Endothelial cell (in vitro differentiated cells): ENCODE results near the gene LYST. TPM values are rescaled to one million over a fixed set of nuclear protein-coding genes. Genes with fewer than 3 reads are reported as not detected.
"Not testable (repeated sequence)": the region's sequence is repeated elsewhere in the genome, so short reads cannot be mapped to it uniquely, and the experiment has no call there.

Experiments
- DNase-seq: peaks from one replicate; pipeline ENCODE4 v3.0.0; 2021; ENCODE audit warnings: low spot score
- H3K27ac Mint-ChIP-seq: one replicate; pipeline ENCODE4 v1.8.0; 2021; ENCODE audit warnings: mixed read lengths, inconsistent platforms; ENCODE audit not compliant: unreplicated experiment
- H3K27me3 Mint-ChIP-seq: one replicate; pipeline ENCODE4 v1.8.0; 2021; ENCODE audit warnings: mild to moderate bottlenecking, moderate library complexity, mixed read lengths, inconsistent platforms; ENCODE audit not compliant: unreplicated experiment
- H3K36me3 Mint-ChIP-seq: one replicate; pipeline ENCODE4 v1.8.0; 2021; ENCODE audit warnings: mild to moderate bottlenecking, low read depth, mixed read lengths, inconsistent platforms; ENCODE audit not compliant: unreplicated experiment
- H3K4me1 Mint-ChIP-seq: one replicate; pipeline ENCODE4 v1.8.0; 2021; ENCODE audit warnings: mild to moderate bottlenecking, mixed read lengths, inconsistent platforms; ENCODE audit not compliant: unreplicated experiment
- H3K4me3 Mint-ChIP-seq: one replicate; pipeline ENCODE4 v1.8.0; 2021; ENCODE audit warnings: mild to moderate bottlenecking, mixed read lengths, inconsistent platforms; ENCODE audit not compliant: unreplicated experiment
- H3K9me3 Mint-ChIP-seq: one replicate; pipeline ENCODE4 v1.8.0; 2021; ENCODE audit warnings: mixed read lengths, inconsistent platforms; ENCODE audit not compliant: unreplicated experiment
- total RNA-seq: library from RNA; stranded (reverse); fragmentation: NEBNext Ultra II Directional; extraction: Animal tissue kit (Norgen Biotek cat#: 25700); gene quantifications from one replicate; pipeline ENCODE4 v1.2.1, GENCODE V29; 2021; ENCODE audit not compliant: unreplicated experiment
- TF ChIP-seq, protein P1 (sequence below): fragments of 200-600 bp; sonication (generic); IDR thresholded peaks from one replicate; pipeline ENCODE4 v1.5.0; 2021; ENCODE audit warnings: antibody characterized with exemption; ENCODE audit not compliant: unreplicated experiment

The LYST gene
- total RNA-seq, 1 donor from 2014 or later, result 7.4 TPM

DNA sequence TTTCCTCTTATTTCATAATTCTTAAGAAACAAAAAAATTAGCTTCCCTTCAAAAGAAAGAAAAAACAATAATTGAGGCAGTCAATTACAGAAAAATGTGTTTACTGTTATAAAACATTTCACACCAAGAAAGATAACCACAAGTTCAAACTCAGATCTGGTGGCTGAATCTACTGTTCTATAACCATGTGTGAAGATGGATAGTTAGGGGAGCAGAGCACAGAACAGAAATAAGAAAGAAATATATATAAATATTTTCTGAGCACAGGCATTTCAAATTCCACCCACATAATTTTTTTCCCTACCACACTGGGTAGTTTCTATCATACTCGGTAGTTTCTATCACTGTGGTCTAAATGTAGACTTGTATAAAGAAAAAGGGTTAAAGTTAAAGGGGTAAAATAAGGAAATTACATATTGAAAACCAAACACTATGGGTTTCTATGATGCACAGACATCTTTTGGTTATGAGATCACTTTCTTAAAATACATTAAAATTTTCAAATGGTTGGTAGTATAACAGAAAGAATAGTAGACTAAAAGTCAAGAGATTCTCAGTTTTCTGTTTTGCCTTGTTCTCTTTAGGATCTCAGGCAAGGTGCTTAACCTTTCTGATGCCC, 10.8 kb downstream of the LYST start:
- H3K27ac Mint-ChIP-seq, result no peak overlapping the region
- H3K36me3 Mint-ChIP-seq, result no peaks in the 10 kb centered on the region
- no peak for DNase-seq
- peaks cover 2% of the 10 kb centered on the region for H3K4me1 Mint-ChIP-seq
- TF ChIP-seq, protein P1, sequence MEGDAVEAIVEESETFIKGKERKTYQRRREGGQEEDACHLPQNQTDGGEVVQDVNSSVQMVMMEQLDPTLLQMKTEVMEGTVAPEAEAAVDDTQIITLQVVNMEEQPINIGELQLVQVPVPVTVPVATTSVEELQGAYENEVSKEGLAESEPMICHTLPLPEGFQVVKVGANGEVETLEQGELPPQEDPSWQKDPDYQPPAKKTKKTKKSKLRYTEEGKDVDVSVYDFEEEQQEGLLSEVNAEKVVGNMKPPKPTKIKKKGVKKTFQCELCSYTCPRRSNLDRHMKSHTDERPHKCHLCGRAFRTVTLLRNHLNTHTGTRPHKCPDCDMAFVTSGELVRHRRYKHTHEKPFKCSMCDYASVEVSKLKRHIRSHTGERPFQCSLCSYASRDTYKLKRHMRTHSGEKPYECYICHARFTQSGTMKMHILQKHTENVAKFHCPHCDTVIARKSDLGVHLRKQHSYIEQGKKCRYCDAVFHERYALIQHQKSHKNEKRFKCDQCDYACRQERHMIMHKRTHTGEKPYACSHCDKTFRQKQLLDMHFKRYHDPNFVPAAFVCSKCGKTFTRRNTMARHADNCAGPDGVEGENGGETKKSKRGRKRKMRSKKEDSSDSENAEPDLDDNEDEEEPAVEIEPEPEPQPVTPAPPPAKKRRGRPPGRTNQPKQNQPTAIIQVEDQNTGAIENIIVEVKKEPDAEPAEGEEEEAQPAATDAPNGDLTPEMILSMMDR, result no peak
- no peaks in the 10 kb centered on the region for H3K27me3 Mint-ChIP-seq
- H3K9me3 Mint-ChIP-seq, result no peaks in the 10 kb centered on the region
- no peak overlapping the region for H3K4me3 Mint-ChIP-seq

DNA sequence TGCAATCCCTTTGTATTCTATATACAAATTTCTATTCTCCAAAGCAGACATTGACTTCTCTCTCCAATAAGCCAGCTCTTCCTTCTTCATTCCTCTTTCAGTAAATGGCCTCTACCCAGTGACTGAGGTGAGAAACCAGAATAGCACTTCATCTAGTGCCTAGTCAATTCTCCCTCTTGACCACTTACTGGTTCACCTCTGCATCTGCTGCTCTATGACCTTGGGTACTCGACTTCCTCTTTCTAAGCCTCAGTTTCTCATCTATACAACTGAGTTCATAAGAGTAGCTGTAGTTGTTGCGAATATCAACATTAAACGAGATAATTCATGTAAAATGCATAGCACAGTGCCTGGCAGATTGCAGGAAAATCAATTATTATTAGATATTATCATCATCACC, 12.4 kb downstream of the LYST start:
- Mint-ChIP-seq H3K4me1 (peaks cover 7% of the 10 kb centered on the region), H3K4me3 (no peak overlapping the region), H3K9me3 (no peaks in the 10 kb centered on the region), H3K27me3 (no peaks in the 10 kb centered on the region), H3K27ac (no peak overlapping the region), H3K36me3 (no peaks in the 10 kb centered on the region)
- no peak for DNase-seq
- TF ChIP-seq, protein P1, result no peak

DNA sequence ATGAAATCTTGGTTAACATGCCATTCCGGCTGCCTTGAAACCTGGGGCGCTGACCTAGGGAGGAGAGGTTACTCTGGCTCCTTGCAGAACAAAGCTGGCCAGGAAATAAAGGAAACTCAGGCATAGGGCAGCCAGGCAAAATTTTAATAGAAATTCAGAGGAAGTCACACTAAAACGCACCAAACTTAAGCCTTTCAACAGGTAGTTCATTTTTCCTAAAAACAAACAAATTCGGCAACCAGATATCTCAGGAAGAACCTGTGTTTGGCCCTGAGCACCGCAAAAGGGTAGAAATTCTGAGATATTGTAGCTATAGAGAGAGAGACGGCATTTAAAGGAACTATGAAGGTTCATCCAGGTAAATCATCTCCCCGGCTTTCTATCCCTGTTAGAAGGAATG, 13.1 kb downstream of the LYST start:
- TF ChIP-seq, protein P1, result no peak
- no peak overlapping the region for H3K4me3 Mint-ChIP-seq

DNA sequence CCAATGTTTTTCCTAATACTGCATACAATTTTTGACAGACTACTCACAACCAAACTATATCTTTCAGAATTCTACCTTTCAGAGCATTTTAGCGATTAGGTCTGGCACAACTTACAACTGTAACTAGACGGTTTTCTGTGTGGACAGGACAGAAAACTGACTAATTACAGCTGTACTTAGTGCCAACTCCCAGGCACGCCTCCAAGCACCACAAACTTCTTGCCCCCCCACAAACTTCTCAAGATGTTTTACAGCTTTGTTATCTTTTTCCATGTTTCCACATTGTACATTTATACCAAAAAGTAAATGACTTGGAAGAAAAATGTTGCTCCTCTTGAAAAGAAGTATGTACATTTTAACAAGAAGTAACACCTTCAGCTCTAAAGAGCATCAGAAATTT, 13.8 kb downstream of the LYST start:
- H3K36me3 Mint-ChIP-seq, result no peaks in the 10 kb centered on the region
- no peak overlapping the region for H3K27ac Mint-ChIP-seq
- no peaks in the 10 kb centered on the region for H3K27me3 Mint-ChIP-seq
- H3K4me1 Mint-ChIP-seq, result peaks cover 11% of the 10 kb centered on the region
- no peak for DNase-seq
- TF ChIP-seq, protein P1, result no peak
- H3K9me3 Mint-ChIP-seq, result no peaks in the 10 kb centered on the region
- H3K4me3 Mint-ChIP-seq, result no peak overlapping the region

More for the DNA sequence above, 13.1 kb downstream of the LYST start:
- Mint-ChIP-seq H3K36me3 (no peaks in the 10 kb centered on the region), H3K4me1 (peaks cover 11% of the 10 kb centered on the region), H3K27ac (no peak overlapping the region), H3K9me3 (no peaks in the 10 kb centered on the region), H3K27me3 (no peaks in the 10 kb centered on the region)
- DNase-seq, result no peak

DNA sequence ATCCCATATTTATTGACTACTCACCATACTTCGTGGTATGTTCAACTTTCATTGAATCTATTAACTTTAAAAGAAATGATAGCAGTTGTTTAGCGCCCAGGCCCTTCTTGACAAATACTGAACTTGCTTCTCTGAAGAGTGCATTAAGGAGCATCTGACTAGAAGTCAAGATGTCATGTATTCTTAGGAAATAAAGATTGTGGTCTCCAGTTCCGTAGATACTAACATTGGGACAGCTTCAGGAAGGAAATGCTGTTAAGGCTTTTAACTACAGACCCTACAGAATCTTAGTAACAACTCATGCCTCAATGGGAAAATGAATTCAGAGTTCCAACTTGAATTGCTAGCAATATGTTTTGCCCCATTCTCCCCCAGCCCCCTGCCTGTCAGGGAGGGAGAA, 14.8 kb downstream of the LYST start:
- H3K4me1 Mint-ChIP-seq, result peaks cover 11% of the 10 kb centered on the region
- no peak overlapping the region for H3K4me3 Mint-ChIP-seq
- H3K27me3 Mint-ChIP-seq, result no peaks in the 10 kb centered on the region
- H3K9me3 Mint-ChIP-seq, result no peaks in the 10 kb centered on the region
- H3K27ac Mint-ChIP-seq, result no peak overlapping the region
- TF ChIP-seq, protein P1, result no peak
- DNase-seq, result no peak
- H3K36me3 Mint-ChIP-seq, result no peaks in the 10 kb centered on the region

DNA sequence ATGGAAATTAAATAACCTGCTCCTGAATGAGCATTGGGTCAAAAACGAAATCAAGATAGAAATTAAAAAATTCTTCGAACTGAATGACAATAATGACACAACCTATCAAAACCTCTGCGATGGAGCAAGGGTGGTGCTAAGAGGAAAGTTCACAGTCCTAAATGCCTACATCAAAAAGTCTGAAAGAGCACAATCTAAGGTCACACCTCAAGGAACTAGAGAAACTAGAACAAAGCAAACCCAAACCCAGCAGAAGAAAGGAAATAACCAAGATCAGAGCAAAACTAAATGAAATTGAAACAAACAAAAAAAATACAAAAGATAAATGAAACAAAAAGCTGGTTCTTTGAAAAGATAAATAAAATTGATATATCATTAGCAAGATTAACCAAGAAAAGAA, 18.5 kb downstream of the LYST start:
- H3K36me3 Mint-ChIP-seq, H3K27me3 Mint-ChIP-seq, DNase-seq, H3K4me3 Mint-ChIP-seq, H3K9me3 Mint-ChIP-seq, H3K27ac Mint-ChIP-seq: not testable (repeated sequence)
- peaks cover 11% of the 10 kb centered on the region for H3K4me1 Mint-ChIP-seq
